Measurements from ENCODE around the gene RMC1. TPM values are rescaled to one million over a fixed set of nuclear protein-coding genes. Genes with fewer than 3 reads are reported as not detected.
"Not testable (repeated sequence)": the region's sequence is repeated elsewhere in the genome, so short reads cannot be mapped to it uniquely, and the experiment has no call there.

The RMC1 gene
- total RNA-seq, 6 donors from 2014 or later, result 23.3 to 45.1 (median 39.8) TPM

DNA sequence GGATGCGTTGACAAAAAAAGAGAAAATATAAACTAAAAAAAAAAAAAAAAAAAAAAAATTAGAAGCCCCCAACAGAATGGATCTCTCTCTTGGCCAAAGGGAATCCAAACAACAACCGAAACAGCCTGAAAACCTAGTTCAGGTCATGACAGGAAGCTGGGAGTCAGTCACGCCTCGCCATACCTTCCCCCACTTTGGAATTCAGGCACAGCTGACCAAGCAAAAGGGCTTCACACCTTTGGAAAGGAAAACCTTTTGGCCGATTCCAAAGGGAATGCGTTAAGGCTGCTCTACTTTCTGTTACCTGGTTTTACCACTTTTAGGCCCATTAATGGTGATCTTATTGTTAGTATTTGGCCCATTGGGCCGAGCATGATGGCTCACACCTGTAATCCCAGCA is 17.9 kb upstream of the RMC1 start:
- Histone ChIP-seq H3K27ac (no peak overlapping the region), H3K4me3 (no peak overlapping the region), H3K4me1 (peaks cover 4 to 14% (median 7%) of the 10 kb centered on the region in 4 donors), H3K9me3 (no peaks in the 10 kb centered on the region), H3K27me3 (no peaks in the 10 kb centered on the region), H3K36me3 (peaks cover 11 to 31% (median 14%) of the 10 kb centered on the region in 4 donors)
- TF ChIP-seq EP300 (IDR thresholded peaks at IDR 0.05), result no peak
- TF ChIP-seq POLR2A (IDR thresholded peaks at IDR 0.05), result no peak
- TF ChIP-seq POLR2AphosphoS5 (IDR thresholded peaks at IDR 0.05), result no peak
- TF ChIP-seq, protein P1, sequence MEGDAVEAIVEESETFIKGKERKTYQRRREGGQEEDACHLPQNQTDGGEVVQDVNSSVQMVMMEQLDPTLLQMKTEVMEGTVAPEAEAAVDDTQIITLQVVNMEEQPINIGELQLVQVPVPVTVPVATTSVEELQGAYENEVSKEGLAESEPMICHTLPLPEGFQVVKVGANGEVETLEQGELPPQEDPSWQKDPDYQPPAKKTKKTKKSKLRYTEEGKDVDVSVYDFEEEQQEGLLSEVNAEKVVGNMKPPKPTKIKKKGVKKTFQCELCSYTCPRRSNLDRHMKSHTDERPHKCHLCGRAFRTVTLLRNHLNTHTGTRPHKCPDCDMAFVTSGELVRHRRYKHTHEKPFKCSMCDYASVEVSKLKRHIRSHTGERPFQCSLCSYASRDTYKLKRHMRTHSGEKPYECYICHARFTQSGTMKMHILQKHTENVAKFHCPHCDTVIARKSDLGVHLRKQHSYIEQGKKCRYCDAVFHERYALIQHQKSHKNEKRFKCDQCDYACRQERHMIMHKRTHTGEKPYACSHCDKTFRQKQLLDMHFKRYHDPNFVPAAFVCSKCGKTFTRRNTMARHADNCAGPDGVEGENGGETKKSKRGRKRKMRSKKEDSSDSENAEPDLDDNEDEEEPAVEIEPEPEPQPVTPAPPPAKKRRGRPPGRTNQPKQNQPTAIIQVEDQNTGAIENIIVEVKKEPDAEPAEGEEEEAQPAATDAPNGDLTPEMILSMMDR (IDR thresholded peaks at IDR 0.05), result no peak
- ATAC-seq (ENCODE audit: low FRiP score in 2 of 2), result no peak
- WGBS, 2 donors, result 94% methylated on average over 7 of the region's 7 CpGs
- DNase-seq, result no peak

DNA sequence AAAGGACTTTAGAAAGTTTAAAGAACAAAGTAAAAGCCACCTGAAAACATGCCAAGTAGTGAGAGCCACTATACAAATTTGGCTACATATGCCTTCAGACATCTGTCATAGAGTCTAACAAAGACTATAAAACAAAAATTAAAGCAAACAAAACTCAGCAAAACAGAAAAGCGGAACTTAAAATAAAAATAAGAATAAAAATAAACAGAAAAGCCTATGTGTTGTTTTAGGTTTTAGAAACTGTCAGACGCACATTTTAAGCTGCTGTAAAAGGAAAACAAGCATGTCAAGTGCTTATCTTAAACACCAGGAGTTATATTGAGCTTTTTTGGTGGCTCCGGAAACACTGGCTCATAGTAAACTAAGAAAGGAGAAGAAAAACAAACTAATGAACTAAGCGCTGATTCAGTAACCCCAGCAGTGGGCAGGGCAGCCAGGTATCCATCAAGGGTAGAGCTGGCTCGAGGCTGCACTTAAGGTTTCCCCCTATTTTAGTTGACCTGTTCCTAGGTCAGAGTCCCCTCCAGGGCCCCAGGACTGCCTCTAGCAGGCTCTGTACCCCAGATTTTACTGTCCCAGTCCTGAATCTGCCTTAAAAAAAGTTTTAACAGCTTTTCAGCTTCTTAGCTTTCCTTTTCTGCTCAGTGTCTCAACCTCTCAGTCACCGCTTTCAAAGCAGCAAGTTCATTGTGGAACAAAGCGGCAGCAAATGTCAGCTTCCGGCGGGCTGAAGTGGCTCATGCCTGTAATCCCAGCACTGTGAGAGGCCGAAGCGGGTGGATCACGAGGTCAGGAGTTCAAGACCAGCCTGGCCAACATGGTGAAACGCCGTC is 15.4 kb upstream of the RMC1 start:
- Histone ChIP-seq H3K36me3 (peaks cover 0 to 6% (median 0%) of the 10 kb centered on the region in 4 donors), H3K27ac (peak overlapping the region; percentile 76 to 88 (median 86)), H3K4me3 (peak overlapping the region in 3 of 4 donors; percentile 28 to 39 (median 37)), H3K9me3 (no peaks in the 10 kb centered on the region), H3K4me1 (peaks cover 4 to 14% (median 7%) of the 10 kb centered on the region in 4 donors), H3K27me3 (no peaks in the 10 kb centered on the region)
- ATAC-seq (ENCODE audit: low FRiP score in 2 of 2) (peak; percentile 56 to 63), DNase-seq (peak in 1 of 2 donors; percentile 69)
- no peak for TF ChIP-seq POLR2A (IDR thresholded peaks at IDR 0.05)
- no peak for TF ChIP-seq EP300 (IDR thresholded peaks at IDR 0.05)
- no peak for TF ChIP-seq POLR2AphosphoS5 (IDR thresholded peaks at IDR 0.05)
- TF ChIP-seq, protein P1 (IDR thresholded peaks at IDR 0.05), result no peak
- 30 to 37% methylated on average over 14 of the region's 14 CpGs for WGBS, 2 donors

DNA sequence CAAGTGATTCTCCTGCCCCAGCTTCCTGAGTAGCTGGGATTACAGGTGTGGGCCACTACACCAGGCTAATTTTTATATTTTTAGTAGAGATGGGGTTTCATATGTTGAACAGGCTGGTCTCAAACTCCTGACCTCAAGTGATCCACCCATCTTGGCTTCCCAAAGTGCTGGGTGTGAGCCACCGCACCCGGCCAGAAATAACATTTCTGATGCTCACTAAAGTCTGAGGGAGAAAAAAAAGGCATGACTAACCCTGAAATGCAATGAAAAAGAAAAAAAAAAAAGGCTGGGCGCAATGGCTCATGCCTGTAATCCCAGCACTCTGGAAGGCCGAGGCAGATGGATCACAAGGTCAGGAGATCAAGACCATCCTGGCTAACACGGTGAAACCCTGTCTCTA is 13.7 kb upstream of the RMC1 start:
- 83 to 87% methylated on average over 5 of the region's 5 CpGs for WGBS, 2 donors

DNA sequence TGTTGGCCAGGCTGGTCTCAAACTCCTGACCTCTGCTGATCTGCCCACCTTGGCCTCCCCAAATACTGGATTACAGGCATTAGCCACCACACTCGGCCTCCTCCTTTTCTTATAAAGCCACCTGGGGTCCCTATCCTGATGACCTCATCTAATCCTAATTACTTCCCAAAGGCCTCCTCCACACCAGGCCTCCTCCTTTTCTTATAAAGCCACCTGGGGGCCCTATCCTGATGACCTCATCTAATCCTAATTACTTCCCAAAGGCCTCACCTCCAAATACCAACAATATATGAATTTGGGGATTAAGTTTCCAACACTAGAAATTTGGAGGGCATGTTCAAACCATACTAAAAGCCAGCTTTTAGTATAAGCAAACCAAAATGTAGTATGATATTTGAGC is 9.7 kb upstream of the RMC1 start:
- Histone ChIP-seq H3K36me3 (no peaks in the 10 kb centered on the region), H3K9me3 (no peaks in the 10 kb centered on the region), H3K4me1 (peaks cover 1 to 6% (median 2%) of the 10 kb centered on the region in 4 donors), H3K27me3 (no peaks in the 10 kb centered on the region), H3K27ac (no peak overlapping the region), H3K4me3 (no peak overlapping the region)
- ATAC-seq (ENCODE audit: low FRiP score in 2 of 2), result no peak
- DNase-seq, result no peak
- TF ChIP-seq POLR2AphosphoS5 (IDR thresholded peaks at IDR 0.05), result no peak
- TF ChIP-seq EP300 (IDR thresholded peaks at IDR 0.05), result no peak
- TF ChIP-seq, protein P1 (IDR thresholded peaks at IDR 0.05), result no peak
- TF ChIP-seq POLR2A (IDR thresholded peaks at IDR 0.05), result no peak
- 91 to 100% methylated on average over 1 of the region's 1 CpG for WGBS, 2 donors

More for the DNA sequence above, 13.7 kb upstream of the RMC1 start:
- not testable (repeated sequence) for DNase-seq; H3K9me3 ChIP-seq; H3K4me3 ChIP-seq; ATAC-seq (ENCODE audit: low FRiP score in 2 of 2); H3K36me3 ChIP-seq; H3K27ac ChIP-seq; H3K27me3 ChIP-seq
- H3K4me1 ChIP-seq, result peaks cover 4 to 14% (median 7%) of the 10 kb centered on the region in 4 donors

DNA sequence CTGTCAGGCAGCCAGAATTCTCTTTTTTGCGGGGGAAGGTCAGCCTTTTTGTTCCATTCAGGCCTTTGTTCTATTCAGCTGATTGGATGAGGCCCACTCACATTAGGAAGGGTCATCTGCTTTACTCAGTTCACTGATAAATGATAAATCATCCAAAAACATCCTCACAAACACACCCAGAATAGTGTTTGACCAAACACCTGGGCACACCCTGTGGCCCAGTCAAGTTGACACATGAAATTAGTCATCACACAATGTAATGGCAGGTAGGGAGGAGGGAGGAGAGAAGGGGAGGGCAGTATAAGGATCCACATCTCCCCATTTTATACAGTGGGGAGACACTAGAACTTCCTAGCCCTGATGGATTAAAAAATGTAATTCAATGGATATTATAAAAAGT is 8.3 kb upstream of the RMC1 start:
- Histone ChIP-seq H3K27ac (no peak overlapping the region), H3K4me1 (peaks cover 7 to 15% (median 8%) of the 10 kb centered on the region in 4 donors), H3K27me3 (no peaks in the 10 kb centered on the region), H3K36me3 (no peaks in the 10 kb centered on the region), H3K9me3 (no peaks in the 10 kb centered on the region), H3K4me3 (no peak overlapping the region)
- 78 to 79% methylated on average over 1 of the region's 1 CpG for WGBS, 2 donors
- TF ChIP-seq, protein P1 (IDR thresholded peaks at IDR 0.05), result no peak
- TF ChIP-seq EP300 (IDR thresholded peaks at IDR 0.05) (no peak), POLR2AphosphoS5 (IDR thresholded peaks at IDR 0.05) (no peak), POLR2A (IDR thresholded peaks at IDR 0.05) (no peak)
- DNase-seq (no peak), ATAC-seq (ENCODE audit: low FRiP score in 2 of 2) (no peak)

All from upper lobe of left lung (tissue), 6 donors.